ENCODE data around the gene ZNF831. TPM values are rescaled to one million over a fixed set of nuclear protein-coding genes. Genes with fewer than 3 reads are reported as not detected.
A peak's percentile ranks its signal among the peaks of the same experiment; 100 is the strongest.

The ZNF831 gene
- total RNA-seq, 4 donors from 2014 or later: under 0.01 to 1.8 (median 0.87) TPM

- WGBS, 2 donors: 42 to 47% methylated on average over 8 of the region's 8 CpGs
- Histone ChIP-seq H3K27ac (peak overlapping the region in 1 of 4 donors; percentile 69), H3K9me3 (peaks cover 0 to 6% (median 0%) of the 10 kb centered on the region in 4 donors), H3K36me3 (no peaks in the 10 kb centered on the region), H3K4me1 (peaks cover 0 to 7% (median 0%) of the 10 kb centered on the region in 4 donors), H3K27me3 (no peaks in the 10 kb centered on the region), H3K4me3 (no peak overlapping the region)
- no peak for TF ChIP-seq POLR2A (IDR thresholded peaks at IDR 0.05)
- DNase-seq (ENCODE audit: low spot score in 2 of 2): no peak
Measured at GRCh38 chr20:59121714-59122565, 41.7 kb upstream of the ZNF831 start.

- H3K9me3 ChIP-seq: peaks cover 0 to 6% (median 0%) of the 10 kb centered on the region in 4 donors
- H3K4me3 ChIP-seq: no peak overlapping the region
- H3K36me3 ChIP-seq: no peaks in the 10 kb centered on the region
- H3K27ac ChIP-seq: peak overlapping the region in 1 of 4 donors; percentile 69
- H3K27me3 ChIP-seq: no peaks in the 10 kb centered on the region
- no peak for DNase-seq (ENCODE audit: low spot score in 2 of 2)
- peaks cover 0 to 7% (median 0%) of the 10 kb centered on the region in 4 donors for H3K4me1 ChIP-seq
- WGBS, 2 donors: 69 to 77% methylated on average over 4 of the region's 4 CpGs
- TF ChIP-seq CTCF (IDR thresholded peaks at IDR 0.05) (no peak), POLR2A (IDR thresholded peaks at IDR 0.05) (no peak), EP300 (IDR thresholded peaks at IDR 0.05) (no peak)
Measured at GRCh38 chr20:59122566-59122919, 41.1 kb upstream of the ZNF831 start.

- H3K27me3 ChIP-seq: no peaks in the 10 kb centered on the region
- H3K4me1 ChIP-seq: peaks cover 0 to 7% (median 0%) of the 10 kb centered on the region in 4 donors
- DNase-seq (ENCODE audit: low spot score in 2 of 2): no peak
- TF ChIP-seq CTCF (IDR thresholded peaks at IDR 0.05): no peak
- no peak for TF ChIP-seq EP300 (IDR thresholded peaks at IDR 0.05)
- TF ChIP-seq POLR2A (IDR thresholded peaks at IDR 0.05): no peak
- H3K36me3 ChIP-seq: no peaks in the 10 kb centered on the region
- H3K27ac ChIP-seq: peak overlapping the region in 1 of 4 donors; percentile 69
- WGBS, 2 donors: 63 to 68% methylated on average over 15 of the region's 15 CpGs
- H3K4me3 ChIP-seq: peak overlapping the region in 1 of 4 donors; percentile 4
- peaks cover 0 to 6% (median 0%) of the 10 kb centered on the region in 4 donors for H3K9me3 ChIP-seq
Measured at GRCh38 chr20:59123011-59123677, 40.5 kb upstream of the ZNF831 start.

GRCh38 chr20:59123678-59124255 is 39.9 kb upstream of the ZNF831 start:
- DNase-seq (ENCODE audit: low spot score in 2 of 2): no peak
- Histone ChIP-seq H3K4me3 (peak overlapping the region in 1 of 4 donors; percentile 4), H3K36me3 (no peaks in the 10 kb centered on the region), H3K9me3 (peaks cover 0 to 6% (median 0%) of the 10 kb centered on the region in 4 donors), H3K27ac (peak overlapping the region in 1 of 4 donors; percentile 69), H3K4me1 (peaks cover 0 to 7% (median 0%) of the 10 kb centered on the region in 4 donors), H3K27me3 (no peaks in the 10 kb centered on the region)
- no peak for TF ChIP-seq CTCF (IDR thresholded peaks at IDR 0.05)
- no peak for TF ChIP-seq POLR2A (IDR thresholded peaks at IDR 0.05)
- TF ChIP-seq EP300 (IDR thresholded peaks at IDR 0.05): no peak
- WGBS, 2 donors: 54 to 56% methylated on average over 10 of the region's 10 CpGs

- Histone ChIP-seq H3K27ac (peak overlapping the region in 1 of 4 donors; percentile 69), H3K27me3 (no peaks in the 10 kb centered on the region), H3K4me3 (no peak overlapping the region), H3K4me1 (peaks cover 0 to 7% (median 0%) of the 10 kb centered on the region in 4 donors), H3K9me3 (peaks cover 0 to 6% (median 0%) of the 10 kb centered on the region in 4 donors), H3K36me3 (no peaks in the 10 kb centered on the region)
- TF ChIP-seq CTCF (IDR thresholded peaks at IDR 0.05) (no peak), POLR2A (IDR thresholded peaks at IDR 0.05) (no peak)
- DNase-seq (ENCODE audit: low spot score in 2 of 2): no peak
- WGBS, 2 donors: 76% methylated on average over 14 of the region's 15 CpGs
Measured at GRCh38 chr20:59124296-59125029, 39.2 kb upstream of the ZNF831 start.

All from tibial nerve (tissue), 4 donors.